MM.1S (cell line): ENCODE data around the gene SHISA5.

Source experiments
- EZH2phosphoT487 ChIP-seq: fragments of 300-600 bp; sonication (generic); IDR thresholded peaks from 2 replicates; pipeline ENCODE4 v1.6.1; 2018; ENCODE audit warnings: antibody characterized with exemption, low read length
- TF ChIP-seq, protein P1 (sequence below): fragments of 300-600 bp; sonication (generic); IDR thresholded peaks from 2 replicates; pipeline ENCODE4 v1.5.1; 2016; ENCODE audit warnings: antibody characterized with exemption, low read length, mixed read lengths

DNA sequence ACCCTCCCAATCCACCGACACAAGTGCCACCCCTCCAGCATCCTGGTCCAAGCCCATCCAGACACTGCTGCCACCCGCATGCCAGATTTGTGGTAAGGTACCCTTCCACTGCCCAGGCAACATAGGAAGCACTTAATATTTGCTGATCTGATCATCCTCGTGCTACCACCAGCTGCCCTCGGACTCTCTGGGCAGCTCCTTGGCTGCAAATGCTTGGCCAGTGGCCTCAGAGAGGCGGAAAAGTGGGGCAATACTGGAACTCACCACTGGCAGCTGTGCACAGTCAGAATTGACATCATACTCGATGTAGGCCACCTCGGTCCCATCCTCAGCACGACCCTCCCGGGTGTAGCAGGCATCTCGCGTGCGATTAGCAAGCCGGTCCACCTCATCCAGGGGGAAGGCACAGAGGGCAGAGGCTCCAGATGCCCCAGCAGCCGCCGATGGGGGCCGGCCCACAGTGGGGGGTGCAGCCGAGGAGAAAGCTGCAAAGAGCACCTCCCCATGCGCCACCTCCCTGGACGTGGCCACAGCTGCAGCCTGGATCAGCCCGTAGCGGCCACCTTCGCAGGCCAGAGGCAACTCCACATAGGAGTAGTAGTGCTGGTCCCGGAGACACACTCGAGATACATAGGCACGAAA, 80.6 kb downstream of the SHISA5 start:
- TF ChIP-seq, protein P1, sequence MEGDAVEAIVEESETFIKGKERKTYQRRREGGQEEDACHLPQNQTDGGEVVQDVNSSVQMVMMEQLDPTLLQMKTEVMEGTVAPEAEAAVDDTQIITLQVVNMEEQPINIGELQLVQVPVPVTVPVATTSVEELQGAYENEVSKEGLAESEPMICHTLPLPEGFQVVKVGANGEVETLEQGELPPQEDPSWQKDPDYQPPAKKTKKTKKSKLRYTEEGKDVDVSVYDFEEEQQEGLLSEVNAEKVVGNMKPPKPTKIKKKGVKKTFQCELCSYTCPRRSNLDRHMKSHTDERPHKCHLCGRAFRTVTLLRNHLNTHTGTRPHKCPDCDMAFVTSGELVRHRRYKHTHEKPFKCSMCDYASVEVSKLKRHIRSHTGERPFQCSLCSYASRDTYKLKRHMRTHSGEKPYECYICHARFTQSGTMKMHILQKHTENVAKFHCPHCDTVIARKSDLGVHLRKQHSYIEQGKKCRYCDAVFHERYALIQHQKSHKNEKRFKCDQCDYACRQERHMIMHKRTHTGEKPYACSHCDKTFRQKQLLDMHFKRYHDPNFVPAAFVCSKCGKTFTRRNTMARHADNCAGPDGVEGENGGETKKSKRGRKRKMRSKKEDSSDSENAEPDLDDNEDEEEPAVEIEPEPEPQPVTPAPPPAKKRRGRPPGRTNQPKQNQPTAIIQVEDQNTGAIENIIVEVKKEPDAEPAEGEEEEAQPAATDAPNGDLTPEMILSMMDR = no peak
- TF ChIP-seq EZH2phosphoT487 = no peak
